Hematopoietic multipotent progenitor cell treated with erythropoietin and hydrocortisone succinate and interleukin-3 and kit ligand, for 6 days (in vitro differentiated cells): ENCODE data around the gene KCNJ15.

Experiments
- DNase-seq: peaks from one replicate; pipeline ENCODE4 v3.0.0-alpha.2; 2015

KCNJ15 gene

DNA sequence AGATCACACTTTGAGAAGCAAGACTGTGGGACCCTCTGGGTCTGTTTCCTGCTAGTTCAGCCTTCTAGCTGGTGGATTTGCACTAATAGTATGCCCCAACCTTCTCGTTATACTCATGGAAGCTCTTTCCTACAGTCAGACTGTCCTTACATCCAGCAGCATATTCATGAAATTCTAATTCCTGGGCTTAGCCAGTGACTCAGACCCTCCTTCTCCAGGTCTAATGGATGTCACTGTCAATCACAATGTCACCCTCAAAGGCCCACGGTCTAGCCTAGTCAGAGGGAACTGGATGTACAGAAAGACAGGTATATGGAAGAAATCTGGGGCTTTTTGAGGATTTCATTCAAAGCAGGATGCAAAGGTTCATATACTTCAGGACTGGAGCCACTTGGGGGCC lies 72.4 kb downstream of the KCNJ15 start:
- DNase-seq: no peak

DNA sequence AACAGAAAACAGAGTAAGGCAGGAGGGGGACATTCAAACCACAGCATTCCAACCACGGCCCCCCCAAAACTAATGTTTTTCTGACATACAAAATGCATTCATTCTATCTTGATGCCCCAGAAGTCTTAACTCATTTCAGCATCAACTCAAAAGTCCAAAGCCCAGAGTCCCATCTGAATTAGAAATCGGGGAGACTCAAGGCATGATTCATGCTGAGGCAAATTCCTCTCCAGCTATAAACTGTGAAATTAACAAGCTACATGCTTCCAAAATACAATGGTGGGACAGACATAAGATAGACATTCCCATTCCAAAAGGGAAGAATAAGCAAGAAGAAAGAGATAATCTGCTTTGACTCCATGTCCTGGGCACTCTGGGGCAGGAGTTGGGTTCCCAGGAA lies 73.9 kb downstream of the KCNJ15 start:
- DNase-seq: no peak

DNA sequence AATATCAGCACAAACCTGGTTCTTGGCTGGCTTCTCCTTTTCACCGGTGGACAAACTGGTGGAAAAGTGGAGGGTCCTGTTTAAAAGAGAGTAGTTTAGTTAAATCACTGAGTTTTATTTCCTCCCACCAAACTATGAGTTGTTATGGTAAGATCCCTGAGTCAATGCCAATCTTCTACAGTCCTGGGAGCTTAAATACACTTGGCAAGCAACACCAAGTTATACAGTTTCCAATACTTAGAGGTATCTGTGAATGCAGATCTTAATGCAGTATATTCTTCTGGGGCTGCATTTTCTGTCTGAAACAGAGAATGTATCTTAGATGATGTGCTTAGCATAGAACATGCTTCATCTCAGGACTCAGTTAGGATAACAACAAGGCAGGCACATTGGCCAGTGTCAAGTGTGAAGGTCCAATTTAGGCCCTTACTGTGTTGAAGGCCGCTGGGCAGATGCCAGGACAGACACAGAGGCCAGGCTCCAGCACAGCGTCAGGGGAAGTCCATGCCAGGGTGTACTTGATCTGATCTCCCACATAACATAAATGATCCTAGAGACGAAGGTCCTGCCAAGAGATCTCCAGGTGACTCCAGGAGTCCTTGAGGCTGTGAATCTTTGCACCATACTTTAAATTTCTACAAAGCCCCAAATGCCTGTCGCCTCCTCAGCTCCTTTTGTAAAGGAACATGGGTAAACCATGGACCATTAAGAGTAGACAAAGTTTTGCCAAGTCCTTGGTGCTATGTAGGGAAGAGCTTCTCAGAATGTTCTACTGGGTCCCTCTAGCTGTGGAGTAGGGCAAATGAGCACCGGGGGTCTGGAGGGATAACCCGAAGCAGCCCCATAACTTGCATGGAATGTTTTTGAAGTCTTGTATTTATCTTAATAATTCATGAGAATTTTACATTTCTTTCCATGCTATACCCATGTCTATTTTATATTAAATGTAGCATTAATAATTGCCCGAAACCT lies 76.8 kb downstream of the KCNJ15 start:
- DNase-seq: peak; percentile 16

DNA sequence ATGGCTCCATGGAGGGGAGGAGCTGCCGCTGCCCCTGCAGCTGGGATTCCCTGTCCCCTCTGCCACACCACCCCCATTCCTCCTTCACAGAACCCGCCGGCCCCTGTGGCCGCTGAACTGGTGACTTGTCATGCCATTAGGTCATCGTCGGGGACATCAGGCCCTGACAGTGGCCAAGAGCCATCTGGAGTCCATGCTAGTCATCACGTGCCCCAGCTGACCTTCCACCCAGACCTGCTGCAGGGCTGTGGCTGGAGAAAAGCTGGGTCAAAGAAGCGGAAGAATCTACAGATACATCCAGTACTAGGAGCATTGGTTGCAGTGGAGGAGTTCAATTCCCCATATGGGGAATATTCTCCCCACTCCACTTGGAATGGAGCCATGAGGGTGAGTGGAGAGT lies 78.1 kb downstream of the KCNJ15 start:
- no peak for DNase-seq

DNA sequence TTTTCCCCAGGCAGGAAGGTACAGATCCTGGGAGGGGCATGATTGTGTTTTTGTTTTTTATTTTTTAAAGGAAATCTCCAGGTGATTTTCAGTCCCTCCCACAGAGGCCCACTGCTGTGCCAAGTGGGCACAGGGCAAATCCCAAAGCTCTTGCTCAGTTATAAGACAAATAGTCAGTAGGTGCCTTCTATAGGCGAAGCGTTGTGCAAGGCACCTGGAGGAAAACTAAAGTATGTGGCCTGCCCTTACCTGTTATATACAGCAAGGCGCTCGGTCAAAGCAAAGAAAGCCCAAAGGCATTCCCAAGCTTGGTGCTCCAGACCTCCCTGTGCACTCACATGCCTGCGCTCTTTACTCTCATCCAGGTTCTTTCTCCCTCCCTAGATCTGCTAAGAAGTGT lies 81.0 kb downstream of the KCNJ15 start:
- DNase-seq: no peak

DNA sequence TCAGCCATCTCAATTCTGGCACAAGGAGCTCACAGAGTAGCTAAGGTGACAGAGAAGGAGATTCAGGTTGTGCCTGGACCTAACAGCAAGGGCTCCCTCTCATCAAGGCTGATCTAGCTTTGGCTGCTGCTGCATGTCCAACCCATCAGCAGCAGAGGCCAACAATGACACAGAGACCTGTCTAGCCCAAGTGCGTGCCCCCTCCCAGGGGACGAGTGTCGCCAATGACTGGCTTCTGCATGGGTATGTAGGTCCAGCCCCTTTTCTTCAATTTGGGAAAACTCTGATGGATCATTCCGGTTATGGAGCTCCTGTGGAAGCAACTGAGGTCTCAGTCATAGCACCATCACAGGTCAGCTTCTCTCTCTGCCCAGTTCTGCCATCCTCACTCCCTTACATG lies 83.3 kb downstream of the KCNJ15 start:
- DNase-seq: no peak

DNA sequence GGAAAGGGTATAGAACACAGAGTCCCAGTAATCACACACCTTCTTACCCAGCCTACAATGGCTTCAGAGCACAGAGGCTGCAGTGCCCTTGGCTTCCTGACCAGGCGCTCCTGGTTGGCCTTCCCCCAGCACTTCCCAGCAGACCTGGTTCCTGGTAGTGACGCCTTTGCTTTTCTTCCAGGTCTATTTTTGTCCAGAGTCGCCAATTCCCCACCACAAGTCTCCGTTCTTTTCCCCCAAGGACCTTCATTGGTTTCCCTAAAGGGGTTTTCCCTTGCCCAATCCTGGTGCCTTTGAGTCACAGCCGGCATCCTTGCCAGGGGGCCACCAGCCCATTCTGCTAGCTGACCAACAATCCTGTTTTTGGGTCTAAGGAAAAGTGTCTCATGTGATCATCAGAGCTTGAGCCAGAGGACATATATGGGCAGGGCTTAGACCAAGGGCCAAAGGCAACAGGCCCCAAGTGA lies 84.8 kb downstream of the KCNJ15 start:
- DNase-seq: no peak

DNA sequence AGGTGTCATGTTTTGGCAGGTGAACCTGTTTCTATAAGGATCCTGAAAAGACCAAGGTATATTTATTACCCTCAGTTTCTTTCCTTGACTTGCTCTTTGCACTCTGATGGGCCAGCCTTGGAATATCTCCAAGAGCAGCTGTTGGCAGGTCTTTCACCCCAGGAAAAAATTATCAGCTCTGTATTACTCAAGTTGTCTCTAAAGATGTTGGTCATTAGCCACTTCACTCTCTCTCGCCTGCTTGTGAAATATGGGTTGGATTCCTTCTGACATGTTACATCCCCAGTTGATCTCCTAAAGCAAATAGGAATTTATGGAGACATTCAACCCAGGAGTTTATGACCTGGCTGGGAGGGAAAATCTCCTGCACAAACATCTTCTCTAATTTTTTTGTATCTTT lies 85.9 kb downstream of the KCNJ15 start:
- DNase-seq: no peak

DNA sequence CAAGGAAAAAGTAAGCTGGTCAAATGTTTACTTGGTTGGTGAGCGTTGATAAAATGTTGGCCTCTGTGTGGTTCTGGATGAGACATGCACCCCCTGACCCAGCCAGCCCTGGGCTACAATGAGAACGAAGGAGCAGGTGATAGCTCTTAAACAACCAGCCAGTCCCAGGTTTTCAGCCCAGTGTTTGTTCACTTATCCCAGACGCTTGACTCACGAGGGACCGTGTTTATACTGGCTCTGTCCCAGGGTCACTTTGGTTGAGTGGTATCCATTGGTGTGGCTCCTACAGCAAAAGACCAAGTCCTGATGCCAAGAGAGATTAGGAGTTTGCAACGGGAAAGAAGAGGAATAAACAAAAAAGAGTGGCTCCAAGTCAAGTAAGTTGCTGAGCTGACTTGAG lies 86.9 kb downstream of the KCNJ15 start:
- no peak for DNase-seq

DNA sequence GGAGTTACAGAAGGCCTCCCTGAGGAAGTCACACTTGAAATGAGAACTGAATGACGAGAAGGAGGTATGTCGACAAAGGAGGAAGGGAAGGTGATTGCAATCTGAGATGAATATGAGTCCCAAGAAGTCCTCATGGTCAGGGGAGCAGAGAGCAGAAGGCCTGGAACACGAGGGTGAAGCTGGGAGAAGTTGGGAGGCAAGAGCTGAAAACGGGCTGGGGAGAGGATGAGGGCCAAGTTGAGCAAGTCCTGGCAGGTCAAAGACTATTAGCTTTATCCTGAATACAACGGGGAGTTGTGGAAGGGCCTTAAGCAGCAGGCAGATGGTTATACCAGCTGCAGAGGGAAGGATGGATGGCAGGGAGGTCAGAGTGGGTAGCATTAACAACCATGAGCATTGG lies 89.5 kb downstream of the KCNJ15 start:
- DNase-seq: no peak

DNA sequence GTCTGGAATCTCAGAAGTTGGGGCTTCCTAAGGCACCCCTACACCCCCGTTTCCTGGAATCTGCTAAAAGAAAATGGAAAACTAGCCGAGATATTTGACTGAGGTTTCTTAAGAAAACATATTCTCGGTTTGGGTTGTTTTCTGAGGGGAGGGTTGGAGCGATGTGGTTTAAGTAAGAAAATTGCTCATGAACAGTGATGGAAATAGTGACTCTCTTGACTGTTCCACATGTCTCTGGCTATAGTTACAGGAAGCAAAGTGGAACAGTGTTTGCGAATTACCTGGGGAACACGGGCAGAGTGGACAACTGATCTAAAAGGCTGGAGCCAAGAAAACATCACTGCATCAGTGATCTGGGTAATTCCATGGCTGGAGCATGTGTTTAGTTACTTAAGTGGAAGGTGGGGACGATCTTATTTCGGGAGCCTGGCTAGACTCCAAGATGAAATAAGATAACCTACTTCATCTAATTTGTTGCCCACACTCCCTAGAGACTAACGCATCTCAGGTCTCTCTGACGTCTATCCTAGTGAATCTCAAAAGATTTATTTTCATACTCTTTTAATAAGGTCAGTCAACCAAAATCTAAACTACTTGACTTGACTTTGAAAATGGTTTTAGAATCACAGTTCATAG lies 92.4 kb downstream of the KCNJ15 start:
- DNase-seq: no peak

DNA sequence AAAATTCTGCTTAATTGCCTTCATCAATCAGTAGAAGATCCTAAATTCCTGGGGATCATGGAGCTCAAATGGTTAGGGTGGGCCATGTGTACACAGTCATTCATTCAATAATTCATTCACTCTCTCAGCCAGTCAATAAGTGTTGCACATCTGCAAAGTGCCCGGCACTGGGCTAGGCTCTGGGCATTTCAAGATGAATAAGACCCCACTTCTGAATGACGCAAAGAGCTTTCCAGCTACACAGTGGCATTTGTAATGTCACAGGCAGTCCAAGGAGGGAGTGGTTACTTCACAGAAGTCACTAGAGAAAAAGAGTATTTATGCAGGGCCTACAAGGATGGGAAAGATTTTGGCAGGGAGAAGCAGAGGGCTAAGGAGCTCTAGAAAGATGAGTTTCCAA lies 93.2 kb downstream of the KCNJ15 start:
- DNase-seq: no peak

DNA sequence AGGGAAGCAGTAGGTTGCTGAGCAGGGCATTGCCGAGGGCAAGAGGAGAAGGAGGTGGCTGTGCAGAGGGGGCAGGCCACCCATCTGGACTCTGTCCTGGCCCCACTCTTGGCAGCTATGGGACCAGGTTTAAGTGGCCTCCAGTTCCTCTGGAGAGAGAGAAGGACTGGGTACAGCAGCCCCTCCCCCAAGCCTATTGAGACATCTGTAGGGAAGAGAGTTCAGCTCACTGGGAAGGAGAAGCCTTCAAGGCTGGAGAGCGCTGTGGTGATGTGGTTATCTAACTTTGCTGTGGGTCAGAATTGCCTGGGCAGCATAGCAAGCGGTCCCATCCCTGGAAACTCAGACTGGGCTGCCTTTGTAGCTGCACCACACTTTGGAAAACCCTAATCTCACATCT lies 93.9 kb downstream of the KCNJ15 start:
- no peak for DNase-seq

DNA sequence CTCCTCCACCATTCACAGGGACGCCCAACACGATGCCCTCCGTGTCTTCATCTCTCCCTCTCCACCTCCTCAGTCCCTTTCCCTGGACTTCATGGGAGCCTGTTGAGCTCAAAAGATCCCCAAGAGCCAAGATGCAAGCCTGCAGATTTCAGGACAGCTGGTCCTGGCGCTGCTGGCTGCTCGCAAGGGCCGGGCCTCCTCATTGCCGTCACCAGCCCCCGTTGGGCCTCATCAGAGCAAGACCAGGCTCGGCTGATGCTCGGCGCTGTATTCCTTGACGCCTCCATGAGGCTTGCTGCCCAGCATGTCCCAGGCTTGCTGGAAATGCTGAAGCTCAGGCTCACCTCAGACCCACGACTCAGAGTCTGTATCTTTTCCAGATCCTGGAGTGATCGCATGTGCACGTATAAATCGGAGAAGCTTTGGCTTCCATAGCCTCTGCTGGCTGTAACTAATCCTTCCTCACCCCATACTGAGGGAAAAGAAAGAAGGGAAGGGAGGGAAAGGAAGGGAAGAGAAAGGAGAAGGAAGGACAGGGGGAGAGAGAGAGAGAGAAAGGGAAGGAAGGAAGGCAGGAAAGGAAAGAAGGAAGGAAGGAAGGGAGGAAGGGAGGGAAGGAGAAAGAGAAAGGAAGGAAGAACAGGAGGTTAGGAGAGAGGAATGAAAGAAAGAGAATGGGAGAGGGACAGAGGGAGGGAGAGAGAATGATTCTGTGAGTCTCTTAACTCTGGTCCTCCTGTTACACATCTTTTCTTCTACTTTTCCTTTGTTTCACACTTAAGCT lies 94.6 kb downstream of the KCNJ15 start:
- DNase-seq: no peak

DNA sequence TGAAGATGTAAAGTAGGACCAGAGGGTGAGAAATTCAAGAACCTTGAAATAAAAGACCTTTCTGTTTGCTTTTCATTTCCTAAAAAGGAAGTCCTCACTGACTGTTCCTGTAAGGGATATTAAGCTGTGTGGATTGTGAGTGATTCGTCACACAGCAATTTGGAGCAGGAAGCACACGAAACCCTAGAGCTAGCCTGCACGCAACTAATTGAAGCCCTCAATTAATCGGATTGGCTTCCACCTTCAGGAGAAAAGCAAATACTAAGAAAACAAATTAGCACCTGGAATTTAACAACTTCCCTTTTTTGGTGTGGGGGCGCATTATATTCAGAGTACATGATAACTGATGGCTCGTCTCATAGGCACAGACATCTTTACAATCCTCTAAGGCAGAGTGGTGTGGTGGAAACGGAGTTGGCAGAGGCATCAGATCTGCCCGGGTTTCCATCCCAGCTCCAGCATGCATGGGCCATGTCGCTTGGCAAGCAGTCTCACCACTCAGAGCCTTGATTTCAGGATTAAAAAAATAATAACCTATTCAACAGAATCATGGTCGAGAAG lies 95.2 kb downstream of the KCNJ15 start:
- DNase-seq: no peak

DNA sequence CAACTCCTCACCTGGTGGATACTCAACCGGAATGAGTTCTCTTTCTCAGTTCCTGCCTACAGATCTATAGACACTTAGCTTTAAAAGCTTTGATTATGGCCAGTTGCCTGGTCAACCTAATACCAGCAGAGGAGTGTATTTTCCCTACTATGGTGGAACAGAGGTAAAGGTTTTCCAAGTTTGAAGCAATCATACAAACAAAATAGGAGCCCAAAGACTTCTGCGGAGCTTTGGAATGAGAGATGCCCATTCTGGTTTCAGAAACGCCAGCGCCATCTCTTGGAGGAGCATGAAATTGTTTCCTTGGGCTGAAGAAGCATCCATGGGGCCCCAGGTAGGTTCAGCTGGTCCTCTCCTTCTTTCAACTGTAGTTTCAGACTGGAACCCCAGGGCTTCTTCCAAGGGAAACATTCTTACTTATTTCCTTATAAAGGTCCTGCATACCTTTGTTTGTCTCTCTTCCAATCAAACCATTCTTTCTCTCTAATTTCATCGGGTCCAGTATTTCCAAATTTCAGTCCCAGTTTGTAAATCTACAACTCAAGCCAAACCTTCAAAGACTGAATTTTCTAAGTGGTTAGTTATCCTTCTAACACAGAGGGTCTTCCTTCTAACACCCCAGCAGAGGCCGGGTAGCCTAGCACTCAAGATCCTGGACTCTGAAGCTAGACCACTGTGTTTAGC lies 95.9 kb downstream of the KCNJ15 start:
- DNase-seq: peak; percentile 78

DNA sequence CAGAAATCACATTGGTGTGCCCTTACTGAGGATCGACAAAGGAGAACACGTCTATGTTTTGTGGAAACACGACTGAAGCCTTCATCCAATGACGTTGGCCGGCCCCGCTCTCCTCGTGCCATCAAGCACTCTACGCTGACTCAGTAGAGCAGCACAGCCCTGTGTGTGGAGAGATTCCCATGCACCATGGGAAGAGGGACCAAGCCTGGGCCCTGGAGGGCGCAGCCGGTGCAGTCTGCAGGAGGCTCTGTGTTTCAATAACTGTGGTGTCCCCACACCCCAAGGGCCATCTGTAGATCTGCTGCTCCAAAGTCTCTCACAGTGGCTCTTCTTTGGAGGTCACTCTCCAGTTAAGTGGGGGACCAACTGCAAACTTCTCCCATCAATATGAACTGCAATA lies 97.4 kb downstream of the KCNJ15 start:
- DNase-seq: no peak

DNA sequence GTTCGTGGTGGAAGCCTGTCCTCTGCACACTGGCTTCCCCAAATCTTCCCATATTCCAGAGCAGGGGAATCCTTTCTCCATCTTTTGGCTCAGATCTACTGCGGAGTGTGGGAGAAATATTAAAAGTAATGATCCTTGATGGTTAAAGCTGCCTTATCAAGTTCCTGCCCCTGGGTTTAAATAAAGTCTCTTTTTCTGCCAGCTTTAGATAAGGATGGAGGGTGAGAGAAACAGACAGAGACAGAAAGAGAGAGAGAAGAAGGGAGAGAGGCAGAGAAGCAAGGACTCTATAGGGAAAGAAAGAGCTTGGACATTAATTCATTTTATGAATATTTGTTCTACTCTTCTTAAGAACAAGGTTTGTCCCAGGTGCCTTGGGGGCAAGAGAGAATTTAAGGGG lies 98.0 kb downstream of the KCNJ15 start:
- peak; percentile 85 for DNase-seq

DNA sequence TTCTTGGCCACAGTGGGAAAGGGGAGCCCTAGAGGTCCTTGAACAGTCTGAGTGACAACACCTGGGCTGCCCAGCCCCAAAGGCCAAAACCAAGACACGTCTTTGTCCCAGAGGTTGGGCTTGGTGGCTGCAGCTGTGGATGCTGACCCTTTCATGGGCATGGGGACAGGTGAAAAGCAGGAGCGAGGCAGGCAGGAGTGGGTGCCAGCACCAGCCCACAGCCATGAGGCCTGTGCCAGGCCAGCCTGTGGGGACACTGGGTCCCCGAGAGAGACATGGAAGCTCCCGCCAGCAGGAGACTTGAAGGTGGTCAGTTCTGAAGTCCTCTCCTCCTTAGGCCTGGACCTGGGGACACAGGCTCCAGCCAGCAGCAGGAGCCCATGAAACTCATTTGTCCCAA lies 98.6 kb downstream of the KCNJ15 start:
- no peak for DNase-seq

DNA sequence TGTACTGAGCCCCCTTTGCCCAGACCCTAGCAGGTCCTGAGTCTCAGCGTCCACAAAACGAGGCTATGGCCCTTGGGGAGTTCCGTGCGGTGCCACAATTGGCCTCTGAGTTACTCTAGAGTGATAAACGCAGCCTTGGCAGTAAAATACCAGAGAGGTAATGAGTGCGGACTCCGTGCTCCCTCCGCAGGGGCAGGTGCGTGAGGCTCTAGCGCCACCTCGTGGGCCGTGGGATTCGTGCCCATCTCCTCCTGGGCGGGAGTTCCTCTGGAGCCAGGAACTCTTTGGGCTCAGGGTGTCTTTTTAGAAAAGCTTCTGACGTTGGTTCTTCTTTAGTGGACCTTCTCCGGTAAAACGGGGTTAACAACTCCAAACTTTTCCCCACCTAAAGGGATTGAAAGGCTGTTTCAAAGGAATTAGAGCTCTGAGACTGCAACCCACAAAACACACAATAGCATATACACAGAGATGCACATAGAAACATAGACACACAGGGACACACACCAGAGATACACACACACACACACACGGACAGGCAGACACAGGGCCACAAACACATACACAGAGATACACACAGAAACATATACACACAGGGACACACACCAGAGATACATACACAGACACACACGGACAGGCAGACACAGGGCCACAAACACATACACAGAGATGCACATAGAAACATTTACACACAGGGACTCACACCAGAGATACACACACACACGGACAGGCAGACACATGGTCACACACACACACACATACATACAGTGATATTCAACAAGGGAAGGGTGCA lies 99.4 kb downstream of the KCNJ15 start:
- DNase-seq: peak; percentile 92
